Measurements from ENCODE around the gene FYB2.

FYB2 gene

GRCh38 chr1:56856186-56856585 lies 37.0 kb upstream of the FYB2 start:
- H3K27ac ChIP-seq = no peak overlapping the region
- TF ChIP-seq CTCF (IDR thresholded peaks at IDR 0.05) = no peak
- no peak for TF ChIP-seq ZFX (IDR thresholded peaks at IDR 0.05; ENCODE audit: borderline replicate concordance)

GRCh38 chr1:56855190-56855589 lies 36.0 kb upstream of the FYB2 start:
- TF ChIP-seq ZFX (IDR thresholded peaks at IDR 0.05; ENCODE audit: borderline replicate concordance) (no peak), CTCF (IDR thresholded peaks at IDR 0.05) (no peak)
- H3K27ac ChIP-seq = no peak overlapping the region

GRCh38 chr1:56854521-56855099 lies 35.4 kb upstream of the FYB2 start, which contains the start of gene C8A:
Gene C8A, plus strand, starts transcription at chr1:56854797. Its CDS starts 105 bp downstream, at chr1:56854902.
- H3K27ac ChIP-seq = no peak within 1 kb of the TSS
- TF ChIP-seq ZFX (IDR thresholded peaks at IDR 0.05; ENCODE audit: borderline replicate concordance) (no peak), CTCF (IDR thresholded peaks at IDR 0.05) (no peak)

GRCh38 chr1:56852476-56852875 lies 33.3 kb upstream of the FYB2 start:
- no peak for TF ChIP-seq CTCF (IDR thresholded peaks at IDR 0.05)
- TF ChIP-seq ZFX (IDR thresholded peaks at IDR 0.05; ENCODE audit: borderline replicate concordance) = no peak
- no peak overlapping the region for H3K27ac ChIP-seq

GRCh38 chr1:56850922-56851321 lies 31.7 kb upstream of the FYB2 start:
- no peak overlapping the region for H3K27ac ChIP-seq
- TF ChIP-seq CTCF (IDR thresholded peaks at IDR 0.05) (no peak), ZFX (IDR thresholded peaks at IDR 0.05; ENCODE audit: borderline replicate concordance) (no peak)

GRCh38 chr1:56850411-56850810 lies 31.2 kb upstream of the FYB2 start:
- no peak overlapping the region for H3K27ac ChIP-seq
- TF ChIP-seq CTCF (IDR thresholded peaks at IDR 0.05) = no peak
- no peak for TF ChIP-seq ZFX (IDR thresholded peaks at IDR 0.05; ENCODE audit: borderline replicate concordance)

GRCh38 chr1:56849750-56850149 lies 30.5 kb upstream of the FYB2 start:
- no peak overlapping the region for H3K27ac ChIP-seq
- TF ChIP-seq ZFX (IDR thresholded peaks at IDR 0.05; ENCODE audit: borderline replicate concordance) = no peak

- H3K27ac ChIP-seq = no peak overlapping the region
- TF ChIP-seq ZFX (IDR thresholded peaks at IDR 0.05; ENCODE audit: borderline replicate concordance) (no peak), CTCF (IDR thresholded peaks at IDR 0.05) (no peak)
Observed at GRCh38 chr1:56845343-56845742, 26.1 kb upstream of the FYB2 start.

Measured in 22Rv1 (cell line).